SU-DHL-6 (cell line): ENCODE results near the gene SLC46A3.
A peak's percentile ranks its signal among the peaks of the same experiment; 100 is the strongest.

Source experiments
- H2AFZ ChIP-seq: fragments of 200-600 bp; sonication (generic); 2 replicates; pipeline ENCODE4 v1.6.1; 2014; ENCODE audit warnings: low read depth, mild to moderate bottlenecking, moderate library complexity, mixed read lengths, antibody characterized with exemption, low read length; ENCODE audit not compliant: severe bottlenecking
- H3F3A ChIP-seq: fragments of 200-600 bp; shearing (Covaris generic); 2 replicates; pipeline ENCODE4 v1.6.0; 2016; ENCODE audit warnings: antibody characterized with exemption, mild to moderate bottlenecking; ENCODE audit not compliant: insufficient read depth
- H3K27ac ChIP-seq: fragments of 200-600 bp; sonication (generic); 2 replicates; pipeline ENCODE4 v1.5.1; 2016; ENCODE audit warnings: low read depth, mild to moderate bottlenecking, low read length, moderate library complexity, mixed read lengths
- H3K27me3 ChIP-seq: fragments of 200-600 bp; sonication (generic), shearing (Covaris generic); 2 replicates; pipeline ENCODE4 v1.6.0; 2014; ENCODE audit warnings: mild to moderate bottlenecking, low read length
- H3K36me3 ChIP-seq: fragments of 200-600 bp; sonication (generic); 2 replicates; pipeline ENCODE4 v1.6.1; 2014; ENCODE audit warnings: mild to moderate bottlenecking, low read length, mixed read lengths
- H3K4me2 ChIP-seq: fragments of 300-600, 200-600 bp; shearing (Covaris generic), sonication (generic); 2 replicates; pipeline ENCODE4 v1.6.0; 2014; ENCODE audit warnings: low read length, low read depth, mild to moderate bottlenecking; ENCODE audit not compliant: poor library complexity, severe bottlenecking
- H3K4me3 ChIP-seq: fragments of 200-600 bp; sonication (generic); 2 replicates; pipeline ENCODE4 v1.5.1; 2014; ENCODE audit warnings: antibody characterized with exemption, low read length, mild to moderate bottlenecking, mixed read lengths; ENCODE audit not compliant: insufficient read depth, poor library complexity, severe bottlenecking
- H3K79me2 ChIP-seq: fragments of 200-600 bp; sonication (generic); 2 replicates; pipeline ENCODE4 v1.6.1; 2014; ENCODE audit warnings: mild to moderate bottlenecking, low read length, moderate library complexity; ENCODE audit not compliant: insufficient read depth
- H3K9ac ChIP-seq: fragments of 200-600 bp; sonication (generic); 2 replicates; pipeline ENCODE4 v1.7.0; 2014; ENCODE audit warnings: mild to moderate bottlenecking, low read length
- H3K9me2 ChIP-seq: fragments of 200-600 bp; sonication (generic); replicated peaks from 2 replicates; pipeline ENCODE4 v1.6.1; 2014; ENCODE audit warnings: low read length; ENCODE audit not compliant: insufficient read depth
- H3K9me3 ChIP-seq: fragments of 200-600 bp; sonication (generic); 2 replicates; pipeline ENCODE4 v1.6.1; 2014; ENCODE audit warnings: low read length, mixed read lengths; ENCODE audit not compliant: insufficient read depth
- H4K20me1 ChIP-seq: fragments of 200-600 bp; sonication (generic); 2 replicates; pipeline ENCODE4 v1.6.1; 2014; ENCODE audit warnings: low read depth, mild to moderate bottlenecking, antibody characterized with exemption, low read length, moderate library complexity, mixed read lengths
- CTCF ChIP-seq: fragments of 200-600 bp; sonication (generic); IDR thresholded peaks from one replicate; pipeline ENCODE4 v1.5.1; 2017; ENCODE audit warnings: antibody characterized with exemption, mild to moderate bottlenecking, low read length, moderate library complexity; ENCODE audit not compliant: insufficient read depth, poor library complexity, severe bottlenecking
- EZH2phosphoT487 ChIP-seq: fragments of 200-600 bp; sonication (generic), shearing (Covaris generic); conservative IDR thresholded peaks from 2 replicates; pipeline ENCODE4 v1.6.1; 2018; ENCODE audit warnings: mild to moderate bottlenecking, antibody characterized with exemption, low read length, moderate library complexity, mixed read lengths

The SLC46A3 gene

DNA sequence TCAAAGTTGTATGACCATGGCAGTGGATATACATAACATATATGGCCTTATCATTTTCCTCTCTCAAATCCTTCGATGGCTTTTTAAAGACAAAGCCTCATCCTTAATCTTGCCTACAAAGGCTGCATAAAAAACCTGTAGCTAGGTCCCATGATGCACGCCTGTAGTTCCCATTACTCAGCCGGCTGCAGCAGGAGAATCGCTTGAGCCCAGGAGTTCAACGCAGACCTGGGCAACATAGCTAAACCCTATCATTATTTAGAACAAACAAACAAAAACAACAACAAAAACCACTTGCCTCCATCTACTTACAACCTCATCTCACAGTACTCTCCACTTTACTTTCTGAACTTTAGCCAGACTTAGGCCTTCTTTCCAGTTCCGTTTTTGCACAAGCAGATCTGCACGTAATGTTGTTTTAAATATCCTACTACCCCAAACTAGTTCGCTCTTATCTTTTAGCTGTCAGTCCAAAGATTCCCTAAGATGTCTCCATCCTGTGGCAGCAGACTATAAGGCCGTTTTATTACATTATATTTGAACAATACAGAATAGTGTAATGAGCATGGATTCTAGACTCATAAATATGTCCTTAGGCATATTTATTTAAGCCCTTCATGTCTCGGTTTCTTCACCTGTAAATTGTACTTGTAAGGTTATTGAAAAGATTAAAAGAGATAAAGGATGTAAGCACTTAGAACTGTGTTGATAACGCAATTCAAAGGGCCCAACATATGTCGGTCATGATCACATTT lies 60.8 kb downstream of the SLC46A3 start:
- H3K27ac ChIP-seq: peak overlapping the region; percentile 44
- H3K36me3 ChIP-seq: peaks cover 16% of the 10 kb centered on the region; the same call in 1 of the 2 replicates
- H3K9me3 ChIP-seq: no peaks in the 10 kb centered on the region
- H3F3A ChIP-seq: no peaks in the 10 kb centered on the region
- peak overlapping the region; percentile 63 for H2AFZ ChIP-seq
- H4K20me1 ChIP-seq: no peaks in the 10 kb centered on the region; the same call in 1 of the 2 replicates
- TF ChIP-seq EZH2phosphoT487: no peak
- TF ChIP-seq CTCF: no peak
- H3K9ac ChIP-seq: peak overlapping the region; percentile 76
- H3K4me3 ChIP-seq: peak overlapping the region; percentile 78
- H3K9me2 ChIP-seq: no peaks in the 10 kb centered on the region
- no peaks in the 10 kb centered on the region for H3K27me3 ChIP-seq
- peaks cover 59% of the 10 kb centered on the region for H3K79me2 ChIP-seq
- H3K4me2 ChIP-seq: peak overlapping the region; percentile 92

DNA sequence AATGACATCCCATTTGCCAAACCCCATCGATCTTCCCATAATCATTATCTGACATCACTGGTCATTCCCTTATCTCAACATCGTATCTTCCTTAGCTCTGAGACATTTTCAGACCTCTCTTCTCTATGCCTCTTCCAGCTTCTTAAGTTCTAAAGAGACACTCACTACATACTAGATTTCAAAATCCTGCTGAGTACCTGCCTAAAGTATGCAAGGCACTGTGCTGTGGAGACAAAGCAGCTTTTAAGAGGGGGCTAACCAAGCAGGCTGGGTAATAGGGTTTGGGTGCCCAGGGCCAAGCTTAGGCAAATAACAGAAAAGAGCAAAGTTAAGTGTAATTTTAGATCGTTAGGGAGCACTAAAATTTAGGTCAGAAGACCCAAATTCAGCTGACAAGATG lies 63.2 kb downstream of the SLC46A3 start:
- peaks cover 35% of the 10 kb centered on the region for H3K79me2 ChIP-seq
- H3K4me2 ChIP-seq: no peak overlapping the region
- no peaks in the 10 kb centered on the region for H3F3A ChIP-seq

DNA sequence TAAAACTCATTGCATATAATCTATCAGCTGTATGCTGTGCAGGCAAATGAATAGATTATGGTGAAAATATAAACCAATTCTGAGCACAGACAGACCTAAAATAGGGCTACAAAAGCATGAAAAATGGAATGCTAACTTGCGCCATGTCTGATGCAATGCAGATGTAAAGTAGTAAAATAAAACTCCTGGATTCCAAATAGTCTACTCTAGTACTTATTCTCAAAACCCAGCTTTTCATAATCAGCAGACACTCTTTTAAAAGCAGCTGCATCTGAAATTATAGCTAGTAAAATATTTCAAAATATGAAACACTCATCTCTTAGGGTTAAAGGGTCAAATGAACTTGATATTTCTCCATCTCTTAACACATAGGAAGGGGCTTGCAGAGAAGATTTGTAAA lies 64.5 kb downstream of the SLC46A3 start:
- Histone ChIP-seq H3K79me2 (peaks cover 22% of the 10 kb centered on the region), H3K4me2 (no peak overlapping the region), H3K4me3 (no peak overlapping the region)

More for the DNA sequence above, 63.2 kb downstream of the SLC46A3 start:
- no peaks in the 10 kb centered on the region; the same call in 1 of the 2 replicates for H4K20me1 ChIP-seq
- H3K4me3 ChIP-seq: no peak overlapping the region
- no peak overlapping the region for H3K9ac ChIP-seq
- H3K27ac ChIP-seq: no peak overlapping the region
- H3K9me2 ChIP-seq: no peaks in the 10 kb centered on the region
- H3K9me3 ChIP-seq: no peaks in the 10 kb centered on the region
- 0 out of 2 replicates have a peak, but pooled peaks cover 4% of the 10 kb centered on the region for H3K36me3 ChIP-seq
- no peaks in the 10 kb centered on the region for H3K27me3 ChIP-seq
- H2AFZ ChIP-seq: no peak overlapping the region
- TF ChIP-seq CTCF (no peak), EZH2phosphoT487 (no peak)

More for the DNA sequence above, 64.5 kb downstream of the SLC46A3 start:
- no peaks in the 10 kb centered on the region for H3K9me2 ChIP-seq
- H3K27ac ChIP-seq: no peak overlapping the region
- no peaks in the 10 kb centered on the region for H3K27me3 ChIP-seq
- no peaks in the 10 kb centered on the region for H3K9me3 ChIP-seq
- no peak for TF ChIP-seq CTCF
- no peak for TF ChIP-seq EZH2phosphoT487
- H3F3A ChIP-seq: no peaks in the 10 kb centered on the region
- no peak overlapping the region for H2AFZ ChIP-seq
- no peaks in the 10 kb centered on the region for H4K20me1 ChIP-seq
- H3K36me3 ChIP-seq: 0 out of 2 replicates have a peak, but pooled peaks cover 4% of the 10 kb centered on the region
- H3K9ac ChIP-seq: no peak overlapping the region
